ENCODE results near the gene LAMA2. TPM values are rescaled to one million over a fixed set of nuclear protein-coding genes. Genes with fewer than 3 reads are reported as not detected.

LAMA2 gene
- total RNA-seq, 1 experiment from 2014 or later: 4.2 TPM

DNA sequence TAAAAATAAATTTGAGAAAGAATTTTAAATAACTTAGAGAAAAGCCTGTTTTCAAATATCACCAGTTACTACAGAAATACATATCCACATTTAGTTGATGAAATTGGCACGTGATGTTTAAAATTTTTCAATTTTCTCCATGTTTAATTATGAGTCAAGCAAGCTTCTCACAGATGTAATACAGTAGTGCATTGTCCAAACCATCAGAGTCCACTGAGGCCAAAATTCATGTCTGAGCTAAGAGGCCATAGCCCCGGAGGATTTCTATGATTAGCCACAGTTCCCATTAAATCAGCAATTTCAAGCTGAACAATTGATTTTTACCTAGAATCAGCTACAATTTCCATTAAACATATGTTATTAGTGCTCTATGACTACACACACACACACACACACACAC lies 387.0 kb downstream of the LAMA2 start:
- Histone ChIP-seq H2BK15ac (ENCODE audit: low read depth, low read length) (no peak overlapping the region), H4K20me1 (ENCODE audit: control insufficient read depth, insufficient read depth, insufficient read length) (no peaks in the 10 kb centered on the region), H4K5ac (ENCODE audit: insufficient read length, low read depth, low read length) (no peak overlapping the region), H3K79me1 (ENCODE audit: insufficient read depth, low read depth, low read length, poor library complexity, severe bottlenecking) (no peaks in the 10 kb centered on the region), H3K18ac (ENCODE audit: insufficient read length, low read depth, low read length) (no peak overlapping the region), H4K91ac (ENCODE audit: insufficient read length, low read depth, low read length) (no peak overlapping the region), H2BK120ac (ENCODE audit: low read depth, low read length, poor library complexity, severe bottlenecking) (no peak overlapping the region), H3K4me1 (ENCODE audit: insufficient read depth, low read length) (peaks cover 3% of the 10 kb centered on the region; the same call in 1 of the 2 replicates), H3K27me3 (ENCODE audit: insufficient read depth, low read length) (no peaks in the 10 kb centered on the region), H3K23me2 (ENCODE audit: insufficient read length, low read depth, low read length, poor library complexity, severe bottlenecking) (no peaks in the 10 kb centered on the region), H3K4me2 (ENCODE audit: insufficient read depth, insufficient read length, low read length) (no peak overlapping the region), H2AFZ (ENCODE audit: low read length) (no peak overlapping the region), H3K14ac (ENCODE audit: insufficient read depth, low read length) (no peak overlapping the region), H3K23ac (ENCODE audit: insufficient read length, low read depth, low read length) (no peak overlapping the region), H3K4ac (ENCODE audit: low read depth, low read length) (no peak overlapping the region), H2BK5ac (ENCODE audit: insufficient read length, low read length) (no peak overlapping the region), H3T11ph (ENCODE audit: low read length) (no peak overlapping the region), H3K79me2 (ENCODE audit: insufficient read depth, low read length) (no peaks in the 10 kb centered on the region), H3K27ac (ENCODE audit: insufficient read length, low read depth, low read length) (no peak overlapping the region), H3K9me3 (ENCODE audit: control insufficient read depth, low read depth, low read length) (no peaks in the 10 kb centered on the region), H3K56ac (ENCODE audit: insufficient read length, low read depth, low read length) (no peak overlapping the region), H2BK12ac (ENCODE audit: insufficient read length, low read depth, low read length) (no peak overlapping the region), H2BK20ac (ENCODE audit: low read depth, low read length, poor library complexity, severe bottlenecking) (no peak overlapping the region), H4K8ac (replicated peaks; ENCODE audit: insufficient read length, low read depth, low read length) (no peak overlapping the region), H2AK5ac (ENCODE audit: insufficient read length, low read length) (no peak overlapping the region), H3K9ac (ENCODE audit: extremely low read depth, insufficient read length, low read length) (no peak overlapping the region)
- H3K27ac Mint-ChIP-seq: no peak overlapping the region
- peaks cover 21 to 22% of the 10 kb centered on the region in 2 experiments for H3K4me1 Mint-ChIP-seq
- H3K36me3 Mint-ChIP-seq (ENCODE audit: insufficient read depth in 1 of 3, low read depth in 3 of 3): no peaks in the 10 kb centered on the region
- WGBS (ENCODE audit: extremely low coverage, insufficient read length, low lambda C conversion rate): no CpG with 5 or more reads among the region's 2 CpGs
- H3K9me3 Mint-ChIP-seq: no peaks in the 10 kb centered on the region
- no peak for DNase-seq
- H3K27me3 Mint-ChIP-seq (ENCODE audit: low read depth): no peaks in the 10 kb centered on the region
- TF ChIP-seq, protein P1, sequence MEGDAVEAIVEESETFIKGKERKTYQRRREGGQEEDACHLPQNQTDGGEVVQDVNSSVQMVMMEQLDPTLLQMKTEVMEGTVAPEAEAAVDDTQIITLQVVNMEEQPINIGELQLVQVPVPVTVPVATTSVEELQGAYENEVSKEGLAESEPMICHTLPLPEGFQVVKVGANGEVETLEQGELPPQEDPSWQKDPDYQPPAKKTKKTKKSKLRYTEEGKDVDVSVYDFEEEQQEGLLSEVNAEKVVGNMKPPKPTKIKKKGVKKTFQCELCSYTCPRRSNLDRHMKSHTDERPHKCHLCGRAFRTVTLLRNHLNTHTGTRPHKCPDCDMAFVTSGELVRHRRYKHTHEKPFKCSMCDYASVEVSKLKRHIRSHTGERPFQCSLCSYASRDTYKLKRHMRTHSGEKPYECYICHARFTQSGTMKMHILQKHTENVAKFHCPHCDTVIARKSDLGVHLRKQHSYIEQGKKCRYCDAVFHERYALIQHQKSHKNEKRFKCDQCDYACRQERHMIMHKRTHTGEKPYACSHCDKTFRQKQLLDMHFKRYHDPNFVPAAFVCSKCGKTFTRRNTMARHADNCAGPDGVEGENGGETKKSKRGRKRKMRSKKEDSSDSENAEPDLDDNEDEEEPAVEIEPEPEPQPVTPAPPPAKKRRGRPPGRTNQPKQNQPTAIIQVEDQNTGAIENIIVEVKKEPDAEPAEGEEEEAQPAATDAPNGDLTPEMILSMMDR (conservative IDR thresholded peaks at IDR 0.05): no peak
- H3K4me3 Mint-ChIP-seq: no peak overlapping the region
